Endothelial cell of umbilical vein (primary cell): Measurements from ENCODE around the gene CLEC11A. TPM values are rescaled to one million over a fixed set of nuclear protein-coding genes. Genes with fewer than 3 reads are reported as not detected.

Experiments
- BruUV-seq: library from RNA; stranded (reverse); fragments of 400-500 nt; replicated peaks from 2 replicates; lab custom pipeline; 2021; lab: Mats Ljungman, UMichigan
- CTCF ChIA-PET: fragments of 300-600, 350-600 bp; sonication (Branson Sonifier 250); formaldehyde crosslinking; loops from one replicate; lab custom pipeline; 2021; ENCODE audit warnings: antibody characterized with exemption, inconsistent platforms; lab: Charles Lee
- POLR2A ChIA-PET: fragments of 300-600, 350-600 bp; sonication (Branson Sonifier 250); formaldehyde crosslinking; loops from one replicate; lab custom pipeline; 2021; ENCODE audit warnings: antibody characterized with exemption, inconsistent platforms; lab: Charles Lee
- DNase-seq: peaks from one replicate; pipeline ENCODE4 v3.0.0-alpha.2; 2011; ENCODE audit warnings: low read depth, low spot score
- FAIRE-seq: peaks from 2 replicates; lab custom pipeline; 2011; peaks lifted over from hg19 to GRCh38; lab: Jason Lieb, UNC
- H2AFZ ChIP-seq: 2 replicates; pipeline ENCODE4 v1.6.0; 2012; ENCODE audit warnings: low read depth, low read length, control low read depth, inconsistent platforms
- H3K27ac ChIP-seq: 2 replicates; pipeline ENCODE4 v1.5.1; 2011; ENCODE audit warnings: low read depth, mild to moderate bottlenecking, control low read depth, low read length, moderate library complexity; ENCODE audit not compliant: insufficient read depth
- H3K27me3 ChIP-seq, 2 experiments: 2 replicates each; pipeline versions ENCODE4 v1.6.0 to v1.6.1; 2011; ENCODE audit warnings: low read length in 2 of 2, mixed read lengths in 1 of 2; ENCODE audit not compliant: control insufficient read depth in 2 of 2, insufficient read depth in 2 of 2
- H3K36me3 ChIP-seq, 2 experiments: 2 replicates in 1 of 2; 3 replicates in 1 of 2; pipeline ENCODE4 v1.5.1; 2011; ENCODE audit warnings: low read length in 2 of 2, mild to moderate bottlenecking in 1 of 2, moderate library complexity in 1 of 2; ENCODE audit not compliant: control insufficient read depth in 2 of 2, insufficient read depth in 2 of 2; ENCODE audit errors: extremely low read depth in 1 of 2
- H3K4me1 ChIP-seq: 3 replicates; pipeline ENCODE4 v1.5.1; 2011; ENCODE audit warnings: mild to moderate bottlenecking, low read length; ENCODE audit not compliant: control insufficient read depth, insufficient read depth; ENCODE audit errors: extremely low read depth
- H3K4me2 ChIP-seq: 2 replicates; pipeline ENCODE4 v1.6.1; 2011; ENCODE audit warnings: low read length, control low read depth, mixed read lengths; ENCODE audit not compliant: insufficient read depth
- H3K4me3 ChIP-seq, 3 experiments: fragments of 200-600 bp in 1 of 3; sonication (generic), shearing (Covaris generic) in 1 of 3; replicated peaks in 1 of 3; 2 replicates each; pipeline ENCODE4 v1.5.1; 2011 to 2016; ENCODE audit warnings: control low read depth in 3 of 3, low read length in 3 of 3, mild to moderate bottlenecking in 2 of 3, inconsistent platforms in 1 of 3, low read depth in 1 of 3, moderate library complexity in 1 of 3; ENCODE audit not compliant: insufficient read depth in 1 of 3
- H3K79me2 ChIP-seq: 2 replicates; pipeline ENCODE4 v1.6.0; 2012; ENCODE audit warnings: low read length, inconsistent platforms; ENCODE audit not compliant: control insufficient read depth, insufficient read depth
- H3K9ac ChIP-seq: replicated peaks from 2 replicates; pipeline ENCODE3; 2011; ENCODE audit warnings: low read length, control low read depth; ENCODE audit not compliant: insufficient read depth; ENCODE audit errors: extremely low read depth
- H3K9me1 ChIP-seq: replicated peaks from 3 replicates; pipeline ENCODE4 v1.6.0; 2011; ENCODE audit warnings: mild to moderate bottlenecking, low read length; ENCODE audit not compliant: control insufficient read depth, insufficient read depth; ENCODE audit errors: extremely low read depth
- H3K9me3 ChIP-seq: replicated peaks from 2 replicates; pipeline ENCODE4 v1.5.1; 2012; ENCODE audit warnings: low read length, inconsistent platforms; ENCODE audit not compliant: control insufficient read depth, insufficient read depth
- H4K20me1 ChIP-seq: replicated peaks from 2 replicates; pipeline ENCODE3; 2011; ENCODE audit warnings: mild to moderate bottlenecking, low read length; ENCODE audit not compliant: control insufficient read depth, insufficient read depth; ENCODE audit errors: extremely low read depth
- FOS ChIP-seq: IDR thresholded peaks from 2 replicates; pipeline ENCODE4 v1.6.1; 2011; ENCODE audit warnings: mild to moderate bottlenecking, low read length, moderate library complexity, borderline replicate concordance; ENCODE audit not compliant: insufficient read depth
- JUN ChIP-seq: IDR thresholded peaks from 2 replicates; pipeline ENCODE4 v1.6.1; 2011; ENCODE audit warnings: borderline replicate concordance, low read depth; ENCODE audit not compliant: insufficient read length, insufficient read depth
- MAX ChIP-seq: IDR thresholded peaks from 2 replicates; pipeline ENCODE4 v1.6.1; 2011; ENCODE audit not compliant: insufficient read depth, insufficient read length
- POLR2AphosphoS5 ChIP-seq: IDR thresholded peaks from 2 replicates; pipeline ENCODE4 v1.6.1; 2012; ENCODE audit warnings: low read depth, mild to moderate bottlenecking, control low read depth, low read length, moderate library complexity; ENCODE audit not compliant: insufficient read depth
- dilution Hi-C: fragments of 300-500 bp; cut with MboI; formaldehyde crosslinking; loops from one replicate; pipeline ENCODE4 v1.15.0; 2019; ENCODE audit warnings: low sequenced_read_pairs; ENCODE audit not compliant: extremely low pct_ligation_motif_present
- intact Hi-C: fragments of 100-400 bp; cut with micrococcal nuclease; formaldehyde crosslinking; loops from one replicate; pipeline ENCODE4 v1.10.0; 2022
- polyA plus RNA-seq, 4 experiments: library from polyadenylated mRNA; depleted of rRNA in 3 of 4; stranded (reverse) in 3 of 4; unstranded in 1 of 4; fragments of >200 nt; gene quantifications; 2 replicates each; pipeline versions ENCODE4 v1.2.1 to v1.2.3, GENCODE V29; 2011 to 2012; ENCODE audit warnings: missing spikeins in 1 of 4
- total RNA-seq: library from RNA; stranded (reverse); gene quantifications from 2 replicates; pipeline ENCODE4 v1.2.3, GENCODE V29; 2021

Gene CLEC11A
- total and polyA plus RNA-seq, 2 donors (not counting 3 experiments of a cell fraction or from before 2014, with no cell fraction given): 10.4 to 30.1 TPM

- Histone ChIP-seq H3K4me3 (no peak overlapping the region), H3K9me3 (no peaks in the 10 kb centered on the region), H3K27ac (no peak overlapping the region), H3K36me3 (no peaks in the 10 kb centered on the region), H4K20me1 (no peaks in the 10 kb centered on the region), H3K9ac (no peak overlapping the region), H3K79me2 (no peaks in the 10 kb centered on the region), H3K27me3 (peaks cover 3% of the 10 kb centered on the region in 2 experiments), H3K4me1 (peaks cover 16% of the 10 kb centered on the region), H3K4me2 (no peak overlapping the region), H3K9me1 (no peaks in the 10 kb centered on the region), H2AFZ (peak overlapping the region; percentile 72)
- CTCF ChIA-PET: interaction anchor here (0.8 to 3.4 kb wide), 9 partner anchors 13 to 184 kb away, joined by 3 to 17 read pairs (median 4); no protein-coding TSS in a partner anchor
- intact Hi-C loops (loop anchor here (5.0 kb wide), 3 partner anchors 115 to 395 kb away; partner anchors contain the start of gene KCNC3), dilution Hi-C loops (no loop called here)
- POLR2A ChIA-PET: no interaction called here
- no peak for DNase-seq
- no peak for FAIRE-seq
- TF ChIP-seq MAX (no peak), POLR2AphosphoS5 (no peak), FOS (no peak), JUN (no peak)
- no TSS peak for BruUV-seq
These were observed 757 bp upstream of the CLEC11A start for GRCh38 chr19:50722201-50723013.
